K562 (cell line): ENCODE results near the gene ELF5. TPM values are rescaled to one million over a fixed set of nuclear protein-coding genes. Genes with fewer than 3 reads are reported as not detected.

Source experiments
- CAMTA2 ChIP-seq: fragments of 250-450 bp; sonication (Bioruptor Pico); conservative IDR thresholded peaks from 2 replicates; pipeline ENCODE4 v1.5.1; 2022
- RBFOX2 ChIP-seq: fragments of 200-400 bp; formaldehyde crosslinking; IDR thresholded peaks from 2 replicates; pipeline ENCODE4 v1.6.1; 2017; ENCODE audit warnings: low read depth, mild to moderate bottlenecking, low read length, moderate library complexity
- RERE ChIP-seq: sonication (generic); formaldehyde crosslinking; IDR thresholded peaks from 2 replicates; pipeline ENCODE4 v1.8.0; 2023; ENCODE audit warnings: missing genetic modification reagents, mild to moderate bottlenecking, borderline replicate concordance
- ZHX1 ChIP-seq: fragments of 150-350 bp; conservative IDR thresholded peaks from 2 replicates; pipeline ENCODE4 v1.6.1; 2014; ENCODE audit warnings: low read length
- polyA plus RNA-seq, 8 experiments: library from polyadenylated mRNA; depleted of rRNA in 4 of 8; stranded (reverse) in 5 of 8; unstranded in 3 of 8; fragments of >200 nt; fragmentation: Nextera tagmentation in 2 of 8; fragmentation: Illumina TruSeq in 1 of 8; extraction: Ambion mirVana in 2 of 8; extraction: Trizol in 1 of 8; gene quantifications; 2 replicates each; pipeline versions ENCODE4 v1.2.1 to v1.2.3, GENCODE V29; 2011 to 2014; ENCODE audit warnings: inconsistent platforms in 1 of 8, missing spikeins in 1 of 8
- total RNA-seq, 7 experiments: library from RNA; depleted of rRNA in 6 of 7; stranded (reverse); fragments of >200 nt in 6 of 7; fragmentation: Illumina TruSeq in 2 of 7; extraction: Trizol in 2 of 7; gene quantifications; 2 replicates each; pipeline versions ENCODE4 v1.2.1 to v1.2.3, GENCODE V29; 2011 to 2021; ENCODE audit warnings: low replicate concordance in 1 of 7
- TF ChIP-seq, protein P1 (sequence below): fragments of 450-650 bp; IDR thresholded peaks from 2 replicates; pipeline ENCODE4 v1.6.1; 2017; ENCODE audit warnings: antibody characterized with exemption, mild to moderate bottlenecking

ELF5 gene
- total and polyA plus RNA-seq, 9 of the 15 experiments (the other 6 are each of a cell fraction or from before 2014, with no cell fraction given) = not detected

DNA sequence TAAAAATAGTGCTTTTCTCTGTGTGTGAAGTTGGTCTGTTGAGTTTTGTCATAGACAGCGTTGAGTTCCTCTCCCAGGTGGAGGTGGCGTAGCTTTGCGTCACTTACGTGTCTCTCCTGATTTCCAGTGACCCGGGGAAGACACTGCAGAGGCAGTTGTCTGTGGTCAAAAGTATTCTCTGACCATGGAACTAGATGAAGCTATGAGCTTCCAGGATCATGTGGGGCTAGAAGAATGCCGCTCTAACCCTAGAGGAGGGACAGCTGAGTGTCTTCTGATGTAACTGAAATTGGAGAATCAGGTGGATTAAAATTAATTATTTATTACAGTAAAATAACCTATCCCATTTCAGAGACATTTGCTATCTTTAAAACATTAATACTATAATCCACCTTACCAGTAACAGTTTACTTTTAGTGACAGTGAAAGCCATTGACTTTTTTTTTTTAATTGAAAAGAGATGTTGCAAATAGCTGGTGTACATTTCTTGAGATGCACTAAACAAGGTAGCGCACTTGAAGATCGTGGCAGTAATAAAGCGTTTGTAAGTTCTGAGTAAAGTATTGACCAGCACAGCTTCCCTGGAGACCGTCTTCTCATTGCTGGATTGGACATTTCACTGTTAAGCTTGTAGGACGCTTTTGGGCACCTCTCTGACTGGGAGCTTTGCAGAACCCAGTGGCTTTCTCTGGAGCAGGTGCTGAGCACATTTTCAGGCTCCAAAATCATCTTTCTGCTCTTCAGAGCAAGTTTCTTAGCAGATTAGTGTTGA lies 65.2 kb downstream of the ELF5 start (continued):
- TF ChIP-seq, protein P1, sequence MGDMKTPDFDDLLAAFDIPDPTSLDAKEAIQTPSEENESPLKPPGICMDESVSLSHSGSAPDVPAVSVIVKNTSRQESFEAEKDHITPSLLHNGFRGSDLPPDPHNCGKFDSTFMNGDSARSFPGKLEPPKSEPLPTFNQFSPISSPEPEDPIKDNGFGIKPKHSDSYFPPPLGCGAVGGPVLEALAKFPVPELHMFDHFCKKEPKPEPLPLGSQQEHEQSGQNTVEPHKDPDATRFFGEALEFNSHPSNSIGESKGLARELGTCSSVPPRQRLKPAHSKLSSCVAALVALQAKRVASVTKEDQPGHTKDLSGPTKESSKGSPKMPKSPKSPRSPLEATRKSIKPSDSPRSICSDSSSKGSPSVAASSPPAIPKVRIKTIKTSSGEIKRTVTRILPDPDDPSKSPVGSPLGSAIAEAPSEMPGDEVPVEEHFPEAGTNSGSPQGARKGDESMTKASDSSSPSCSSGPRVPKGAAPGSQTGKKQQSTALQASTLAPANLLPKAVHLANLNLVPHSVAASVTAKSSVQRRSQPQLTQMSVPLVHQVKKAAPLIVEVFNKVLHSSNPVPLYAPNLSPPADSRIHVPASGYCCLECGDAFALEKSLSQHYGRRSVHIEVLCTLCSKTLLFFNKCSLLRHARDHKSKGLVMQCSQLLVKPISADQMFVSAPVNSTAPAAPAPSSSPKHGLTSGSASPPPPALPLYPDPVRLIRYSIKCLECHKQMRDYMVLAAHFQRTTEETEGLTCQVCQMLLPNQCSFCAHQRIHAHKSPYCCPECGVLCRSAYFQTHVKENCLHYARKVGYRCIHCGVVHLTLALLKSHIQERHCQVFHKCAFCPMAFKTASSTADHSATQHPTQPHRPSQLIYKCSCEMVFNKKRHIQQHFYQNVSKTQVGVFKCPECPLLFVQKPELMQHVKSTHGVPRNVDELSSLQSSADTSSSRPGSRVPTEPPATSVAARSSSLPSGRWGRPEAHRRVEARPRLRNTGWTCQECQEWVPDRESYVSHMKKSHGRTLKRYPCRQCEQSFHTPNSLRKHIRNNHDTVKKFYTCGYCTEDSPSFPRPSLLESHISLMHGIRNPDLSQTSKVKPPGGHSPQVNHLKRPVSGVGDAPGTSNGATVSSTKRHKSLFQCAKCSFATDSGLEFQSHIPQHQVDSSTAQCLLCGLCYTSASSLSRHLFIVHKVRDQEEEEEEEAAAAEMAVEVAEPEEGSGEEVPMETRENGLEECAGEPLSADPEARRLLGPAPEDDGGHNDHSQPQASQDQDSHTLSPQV = no peak
- no peak for TF ChIP-seq RERE (CRISPR knock-in tag)
- no peak for TF ChIP-seq RBFOX2
- no peak for TF ChIP-seq CAMTA2 (CRISPR knock-in tag)
- TF ChIP-seq ZHX1 = no peak
